Thoracic aorta (tissue), 2 donors: ENCODE data around the gene ZFAND3. TPM values are rescaled to one million over a fixed set of nuclear protein-coding genes. Genes with fewer than 3 reads are reported as not detected.

Source experiments
- ATAC-seq: fragments of 150-250 bp; one replicate; pipeline ENCODE4 v1.8.0; 2017; ENCODE audit warnings: low read depth; ENCODE audit not compliant: insufficient number of reproducible peaks, low FRiP score
- DNase-seq: peaks from one replicate; pipeline ENCODE4 v3.0.0-alpha.2; 2020; ENCODE audit warnings: low spot score
- H3K27ac ChIP-seq, 2 donors: fragments of 200-600 bp; sonication (generic); 1 replicate in 1 of 2; 2 replicates in 1 of 2; pipeline ENCODE4 v1.5.1; 2016; ENCODE audit warnings: mild to moderate bottlenecking in 2 of 2, moderate library complexity in 2 of 2
- H3K27me3 ChIP-seq: fragments of 200-600 bp; sonication (generic); replicated peaks from 2 replicates; pipeline ENCODE4 v1.6.0; 2016; ENCODE audit warnings: mild to moderate bottlenecking; ENCODE audit not compliant: insufficient read depth
- H3K36me3 ChIP-seq: fragments of 200-600 bp; sonication (generic); one replicate; pipeline ENCODE4 v1.5.1; 2016
- H3K4me1 ChIP-seq, 2 donors: fragments of 200-600 bp; sonication (generic); 1 replicate in 1 of 2; 2 replicates in 1 of 2; pipeline versions ENCODE4 v1.5.1 to v1.6.0; 2016; ENCODE audit warnings: low read depth in 2 of 2, mild to moderate bottlenecking in 1 of 2; ENCODE audit not compliant: control insufficient read depth in 1 of 2
- H3K4me3 ChIP-seq: fragments of 200-600 bp; sonication (generic); 2 replicates; pipeline ENCODE4 v1.5.1; 2016; ENCODE audit warnings: mild to moderate bottlenecking
- H3K9me3 ChIP-seq: fragments of 200-600 bp; sonication (generic); 2 replicates; pipeline ENCODE4 v1.5.1; 2016
- CTCF ChIP-seq: fragments of 200-600 bp; sonication (generic); IDR thresholded peaks from one replicate; pipeline ENCODE4 v1.5.1; 2019; ENCODE audit warnings: antibody characterized with exemption
- total RNA-seq, 2 donors: library from RNA; depleted of rRNA; stranded (reverse); fragments of >200 nt; gene quantifications; one replicate each; pipeline versions ENCODE4 v1.1.0 to v1.2.3, GENCODE V29; 2016

The ZFAND3 gene
- total RNA-seq, 2 donors from 2014 or later = 45.4 to 56.2 TPM

GRCh38 chr6:37848371-37848770 lies 28.8 kb downstream of the ZFAND3 start:
- Histone ChIP-seq H3K9me3 (no peaks in the 10 kb centered on the region), H3K27ac (no peak overlapping the region), H3K4me1 (peaks cover 17 to 87% of the 10 kb centered on the region in 2 donors), H3K27me3 (no peaks in the 10 kb centered on the region), H3K36me3 (no peaks in the 10 kb centered on the region), H3K4me3 (no peak overlapping the region)
- no peak for ATAC-seq
- no peak for TF ChIP-seq CTCF
- no peak for DNase-seq

DNA sequence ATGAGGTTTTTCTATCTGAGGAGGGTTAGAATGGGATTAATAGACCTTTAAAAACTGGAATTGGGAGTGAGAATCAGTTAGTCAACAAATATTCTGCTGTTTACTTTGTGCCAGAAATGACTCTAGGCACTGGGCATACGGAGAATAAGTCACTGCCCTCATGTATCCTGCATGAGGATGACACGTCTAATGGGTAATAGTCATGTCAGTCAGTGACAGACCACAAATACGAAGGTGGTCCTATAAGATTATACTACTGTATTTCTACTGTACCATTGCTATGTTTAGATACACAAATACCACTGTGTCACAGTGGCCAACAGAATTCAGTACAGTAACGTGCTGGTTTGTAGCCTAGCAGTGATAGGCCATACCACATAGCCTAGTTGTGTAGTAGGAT lies 30.7 kb downstream of the ZFAND3 start:
- Histone ChIP-seq H3K9me3 (no peaks in the 10 kb centered on the region), H3K27me3 (no peaks in the 10 kb centered on the region), H3K4me3 (no peak overlapping the region), H3K36me3 (no peaks in the 10 kb centered on the region), H3K27ac (no peak overlapping the region), H3K4me1 (peaks cover 13 to 76% of the 10 kb centered on the region in 2 donors)
- ATAC-seq (no peak), DNase-seq (no peak)
- no peak for TF ChIP-seq CTCF

DNA sequence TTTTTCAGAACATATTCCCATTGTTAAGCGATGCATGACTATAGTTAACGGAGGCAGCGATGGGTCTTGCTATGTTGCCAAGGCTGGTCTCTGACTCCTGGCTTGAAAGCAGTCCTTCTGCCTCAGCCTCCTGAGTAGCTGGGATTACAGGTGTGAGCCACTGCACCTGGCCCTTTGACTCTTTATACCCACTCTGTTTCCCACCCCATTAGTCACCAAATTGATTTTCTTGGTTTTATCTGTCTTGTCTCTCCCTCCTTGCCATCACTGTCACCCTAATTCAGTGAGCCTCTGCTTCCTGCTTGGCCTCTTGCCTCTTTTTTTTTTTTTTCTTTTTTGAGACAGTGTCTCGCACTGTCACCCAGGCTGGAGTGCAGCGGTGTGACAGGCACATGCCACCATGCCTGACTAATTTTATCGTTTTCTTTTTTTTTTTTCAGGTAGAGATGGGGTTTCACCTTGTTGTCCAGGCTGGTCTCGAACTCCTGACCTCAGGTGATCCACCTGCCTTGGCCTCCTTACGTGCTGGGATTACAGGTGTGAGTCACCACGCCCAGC lies 31.3 kb downstream of the ZFAND3 start:
- no peaks in the 10 kb centered on the region for H3K9me3 ChIP-seq
- H3K4me1 ChIP-seq = peaks cover 9 to 71% of the 10 kb centered on the region in 2 donors
- no peak overlapping the region for H3K4me3 ChIP-seq
- ATAC-seq = no peak
- DNase-seq = no peak
- H3K27ac ChIP-seq = no peak overlapping the region
- H3K36me3 ChIP-seq = no peaks in the 10 kb centered on the region
- TF ChIP-seq CTCF = no peak
- H3K27me3 ChIP-seq = no peaks in the 10 kb centered on the region

DNA sequence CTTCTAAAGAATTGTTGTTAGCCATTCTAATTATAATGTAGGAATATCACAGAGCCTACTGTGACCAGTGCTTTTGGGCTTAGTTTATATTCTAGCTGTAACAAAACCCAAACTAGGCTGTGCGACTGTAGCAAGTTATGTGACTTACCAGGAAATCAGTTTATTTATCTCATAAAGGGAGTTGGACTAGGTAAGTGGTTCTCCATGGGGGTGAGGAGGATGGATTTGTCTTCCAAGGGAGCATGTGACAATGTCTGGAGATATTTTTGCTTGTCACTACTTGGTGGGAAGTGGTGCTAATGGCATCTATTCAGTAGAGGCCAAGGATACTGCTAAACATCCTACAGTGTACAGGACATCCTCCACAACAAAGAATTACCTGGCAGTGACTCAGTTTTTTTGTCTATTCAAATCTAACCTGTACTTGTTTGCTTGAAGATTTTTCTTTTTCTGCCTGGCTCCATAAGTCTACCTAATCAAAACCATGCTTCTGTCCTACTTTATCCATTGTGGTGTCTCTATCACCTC lies 32.5 kb downstream of the ZFAND3 start:
- Histone ChIP-seq H3K27me3 (no peaks in the 10 kb centered on the region), H3K27ac (no peak overlapping the region), H3K4me1 (peaks cover 3 to 60% of the 10 kb centered on the region in 2 donors), H3K4me3 (no peak overlapping the region), H3K9me3 (no peaks in the 10 kb centered on the region), H3K36me3 (no peaks in the 10 kb centered on the region)
- no peak for ATAC-seq
- no peak for TF ChIP-seq CTCF
- DNase-seq = no peak

- ATAC-seq = no peak
- no peak overlapping the region for H3K4me3 ChIP-seq
- peaks cover 6 to 45% of the 10 kb centered on the region in 2 donors for H3K4me1 ChIP-seq
- no peaks in the 10 kb centered on the region for H3K27me3 ChIP-seq
- DNase-seq = no peak
- no peaks in the 10 kb centered on the region for H3K9me3 ChIP-seq
- no peaks in the 10 kb centered on the region for H3K36me3 ChIP-seq
- TF ChIP-seq CTCF = no peak
- no peak overlapping the region for H3K27ac ChIP-seq
Observed at GRCh38 chr6:37856285-37856684, 36.8 kb downstream of the ZFAND3 start.
